Testis (tissue), 2 donors: ENCODE results near the gene ODAD2.

Experiments used
- POLR2A ChIP-seq: fragments of 450-650 bp; IDR thresholded peaks from one replicate; pipeline ENCODE4 v1.6.1; 2017; ENCODE audit warnings: antibody characterized with exemption, mild to moderate bottlenecking, moderate library complexity
- TF ChIP-seq, protein P1 (sequence below), 3 experiments: fragments of 450-650 bp in 2 of 3; fragments of 200-600 bp in 1 of 3; sonication (generic) in 1 of 3; IDR thresholded peaks; one replicate each; pipeline ENCODE4 v1.5.1; 2016 to 2019; ENCODE audit warnings: antibody characterized with exemption in 3 of 3, mild to moderate bottlenecking in 2 of 3, moderate library complexity in 1 of 3

DNA sequence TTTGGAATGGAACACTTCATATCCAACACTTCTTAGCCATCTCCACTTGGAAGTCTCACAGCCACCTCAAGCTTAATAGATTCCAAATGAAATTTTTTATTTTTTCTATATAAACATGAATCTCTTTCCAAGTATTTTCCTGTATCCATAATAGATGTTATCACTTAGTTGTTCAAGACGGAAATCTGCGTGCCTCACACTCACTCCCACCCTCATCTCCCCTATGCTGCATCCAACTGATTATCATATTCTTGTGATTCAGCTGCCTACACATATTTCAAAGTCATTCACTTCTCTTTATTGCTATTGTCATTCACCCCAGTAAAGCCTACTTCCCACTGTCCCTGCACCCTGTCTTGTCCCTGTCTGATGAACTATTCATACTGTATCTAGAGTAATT is 183.0 kb downstream of the ODAD2 start:
- TF ChIP-seq, protein P1, sequence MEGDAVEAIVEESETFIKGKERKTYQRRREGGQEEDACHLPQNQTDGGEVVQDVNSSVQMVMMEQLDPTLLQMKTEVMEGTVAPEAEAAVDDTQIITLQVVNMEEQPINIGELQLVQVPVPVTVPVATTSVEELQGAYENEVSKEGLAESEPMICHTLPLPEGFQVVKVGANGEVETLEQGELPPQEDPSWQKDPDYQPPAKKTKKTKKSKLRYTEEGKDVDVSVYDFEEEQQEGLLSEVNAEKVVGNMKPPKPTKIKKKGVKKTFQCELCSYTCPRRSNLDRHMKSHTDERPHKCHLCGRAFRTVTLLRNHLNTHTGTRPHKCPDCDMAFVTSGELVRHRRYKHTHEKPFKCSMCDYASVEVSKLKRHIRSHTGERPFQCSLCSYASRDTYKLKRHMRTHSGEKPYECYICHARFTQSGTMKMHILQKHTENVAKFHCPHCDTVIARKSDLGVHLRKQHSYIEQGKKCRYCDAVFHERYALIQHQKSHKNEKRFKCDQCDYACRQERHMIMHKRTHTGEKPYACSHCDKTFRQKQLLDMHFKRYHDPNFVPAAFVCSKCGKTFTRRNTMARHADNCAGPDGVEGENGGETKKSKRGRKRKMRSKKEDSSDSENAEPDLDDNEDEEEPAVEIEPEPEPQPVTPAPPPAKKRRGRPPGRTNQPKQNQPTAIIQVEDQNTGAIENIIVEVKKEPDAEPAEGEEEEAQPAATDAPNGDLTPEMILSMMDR (IDR thresholded peaks at IDR 0.05) = no peak
- no peak for TF ChIP-seq POLR2A
